A549 (cell line): ENCODE measurements around the gene ANO2. TPM values are rescaled to one million over a fixed set of nuclear protein-coding genes. Genes with fewer than 3 reads are reported as not detected.

Experiments used
- ATAC-seq, 2 experiments: fragments of 200-7000 bp in 1 of 2; fragments of >200 bp in 1 of 2; cut with Nextera tagmentation in 1 of 2; cut with Tn5 transposase in 1 of 2; 3 replicates each; pipeline versions ENCODE4 v1.8.0 to v1.9.1; 2018 to 2020; ENCODE audit warnings: mild to moderate bottlenecking in 1 of 2, moderate library complexity in 1 of 2
- CTCF ChIA-PET: fragments of 300-600 bp; sonication (Branson Sonifier 250); formaldehyde crosslinking; extraction: SDS; loops from one replicate; lab custom pipeline; 2021; ENCODE audit warnings: antibody characterized with exemption, inconsistent platforms; lab: Yijun Ruan, JAX
- POLR2A ChIA-PET: fragments of 350-600 bp; formaldehyde crosslinking; extraction: SDS; loops from one replicate; lab custom pipeline; 2021; ENCODE audit warnings: antibody characterized with exemption, inconsistent platforms; lab: Yijun Ruan, JAX
- DNase-seq, 2 experiments: peaks; one replicate each; pipeline versions ENCODE4 v3.0.0 to v3.0.0-alpha.2; 2011 to 2016; ENCODE audit warnings: low read depth in 1 of 2, low spot score in 1 of 2
- FAIRE-seq: peaks from 2 replicates; lab custom pipeline; 2011; peaks lifted over from hg19 to GRCh38; lab: Jason Lieb, UNC
- H3K27ac ChIP-seq, 2 experiments: fragments of >200 bp; sonication (Bioruptor Twin); formaldehyde crosslinking; 3 replicates each; pipeline ENCODE4 v1.5.1; 2016 to 2017
- H3K4me1 ChIP-seq: fragments of >200 bp; sonication (Bioruptor Twin); formaldehyde crosslinking; 3 replicates; pipeline ENCODE4 v1.6.1; 2016
- H3K4me2 ChIP-seq: fragments of >200 bp; sonication (Bioruptor Twin); formaldehyde crosslinking; 3 replicates; pipeline ENCODE4 v1.6.1; 2016
- H3K4me3 ChIP-seq: fragments of >200 bp; sonication (Bioruptor Twin); formaldehyde crosslinking; 3 replicates; pipeline ENCODE4 v1.5.1; 2016
- H3K9me3 ChIP-seq: fragments of >200 bp; sonication (Bioruptor Twin); formaldehyde crosslinking; 3 replicates; pipeline ENCODE4 v1.6.1; 2016
- CBX8 ChIP-seq: fragments of 200-600 bp; sonication (generic); IDR thresholded peaks from 2 replicates; pipeline ENCODE4 v1.6.1; 2016
- CEBPB ChIP-seq, 2 experiments: fragments of >200 bp in 1 of 2; sonication (Bioruptor Twin) in 1 of 2; formaldehyde crosslinking in 1 of 2; IDR thresholded peaks; 2 replicates each; pipeline ENCODE4 v1.6.1; 2012 to 2016
- CHD4 ChIP-seq: fragments of 200-600 bp; sonication (generic); IDR thresholded peaks from 2 replicates; pipeline ENCODE4 v1.6.1; 2016; ENCODE audit warnings: antibody characterized with exemption, mild to moderate bottlenecking, borderline replicate concordance
- EHF ChIP-seq: fragments of 250-450 bp; sonication (Bioruptor Pico); IDR thresholded peaks from 2 replicates; pipeline ENCODE4 v1.5.0; 2020; ENCODE audit warnings: mild to moderate bottlenecking
- EHMT2 ChIP-seq: fragments of 200-600 bp; sonication (generic); IDR thresholded peaks from 2 replicates; pipeline ENCODE4 v1.6.1; 2016; ENCODE audit warnings: antibody characterized with exemption, low read depth, mild to moderate bottlenecking, moderate library complexity
- GATA3 ChIP-seq: IDR thresholded peaks from 2 replicates; pipeline ENCODE4 v1.6.1; 2012; ENCODE audit warnings: borderline replicate concordance
- HDAC2 ChIP-seq: fragments of 200-600 bp; sonication (generic); IDR thresholded peaks from 2 replicates; pipeline ENCODE4 v1.6.1; 2016
- HEYL ChIP-seq: fragments of 250-450 bp; sonication (Bioruptor Pico); IDR thresholded peaks from 2 replicates; pipeline ENCODE4 v1.8.0; 2021; ENCODE audit warnings: mild to moderate bottlenecking, moderate library complexity
- HOXA7 ChIP-seq: fragments of 250-450 bp; sonication (Bioruptor Pico); IDR thresholded peaks from 2 replicates; pipeline ENCODE4 v1.5.0; 2020; ENCODE audit warnings: mild to moderate bottlenecking, moderate library complexity
- HOXB13 ChIP-seq: fragments of 250-450 bp; sonication (Bioruptor Pico); IDR thresholded peaks from 2 replicates; pipeline ENCODE4 v1.5.0; 2020; ENCODE audit warnings: low read depth, mild to moderate bottlenecking, moderate library complexity
- KDM1A ChIP-seq: fragments of 200-600 bp; sonication (generic); IDR thresholded peaks from 2 replicates; pipeline ENCODE4 v1.6.1; 2016; ENCODE audit warnings: low read depth, mild to moderate bottlenecking
- KDM5A ChIP-seq: fragments of 200-600 bp; sonication (generic); IDR thresholded peaks from 2 replicates; pipeline ENCODE4 v1.6.1; 2016; ENCODE audit warnings: antibody characterized with exemption, mild to moderate bottlenecking
- MAFK ChIP-seq: fragments of 450-650 bp; IDR thresholded peaks from 2 replicates; pipeline ENCODE4 v1.6.1; 2014; ENCODE audit not compliant: partially characterized antibody
- NR3C1 ChIP-seq: fragments of >200 bp; sonication (Bioruptor Twin); formaldehyde crosslinking; IDR thresholded peaks from 3 replicates; pipeline ENCODE4 v1.6.1; 2017
- PHF8 ChIP-seq: fragments of 200-600 bp; sonication (generic); IDR thresholded peaks from 2 replicates; pipeline ENCODE4 v1.6.1; 2016; ENCODE audit warnings: low read depth, mild to moderate bottlenecking, antibody characterized with exemption, moderate library complexity, borderline replicate concordance
- RFX5 ChIP-seq: fragments of 450-650 bp; IDR thresholded peaks from 2 replicates; pipeline ENCODE4 v1.7.1; 2014; ENCODE audit warnings: antibody characterized with exemption, mild to moderate bottlenecking, moderate library complexity
- RNF2 ChIP-seq: fragments of 200-600 bp; sonication (generic); IDR thresholded peaks from 2 replicates; pipeline ENCODE4 v1.6.1; 2016; ENCODE audit warnings: low read depth, mild to moderate bottlenecking, antibody characterized with exemption, moderate library complexity, borderline replicate concordance
- SMC3 ChIP-seq: fragments of >200 bp; sonication (Bioruptor Twin); formaldehyde crosslinking; IDR thresholded peaks from 3 replicates; pipeline ENCODE4 v1.6.1; 2018; ENCODE audit warnings: inconsistent platforms
- TP53 ChIP-seq: fragments of 250-450 bp; sonication (Bioruptor Pico); IDR thresholded peaks from 2 replicates; pipeline ENCODE4 v1.5.0; 2021; ENCODE audit warnings: mild to moderate bottlenecking, moderate library complexity
- WGBS: methylation state at CpG from one replicate; pipeline ENCODE4 v1.1.6; 2017; ENCODE audit errors: missing lambda C conversion rate; 5-methylcytosine and 5-hydroxymethylcytosine counted together
- polyA plus RNA-seq, 4 experiments: library from polyadenylated mRNA; depleted of rRNA in 3 of 4; stranded (reverse); fragments of >200 nt; fragmentation: RNase III in 1 of 4; extraction: RNeasy Plus Mini Kit Qiagen cat#74134 plus additional on column Dnase treatment in 1 of 4; gene quantifications; 2 replicates in 3 of 4; 3 replicates in 1 of 4; pipeline ENCODE4 v1.2.3, GENCODE V29; 2011 to 2017
- TF ChIP-seq, protein P1 (sequence below): fragments of >200 bp; sonication (Bioruptor Twin); formaldehyde crosslinking; IDR thresholded peaks from 2 replicates; pipeline ENCODE4 v1.6.1; 2016
- TF ChIP-seq, protein P2 (sequence below): fragments of >200 bp; sonication (Bioruptor Twin); formaldehyde crosslinking; IDR thresholded peaks from 3 replicates; pipeline ENCODE4 v1.6.1; 2016
- TF ChIP-seq, protein P3 (sequence below): fragments of 450-650 bp; IDR thresholded peaks from 2 replicates; pipeline ENCODE4 v1.6.1; 2014; ENCODE audit warnings: antibody characterized with exemption
- TF ChIP-seq, protein P4 (sequence below): fragments of 250-450 bp; sonication (Bioruptor Pico); IDR thresholded peaks from 2 replicates; pipeline ENCODE4 v1.5.0; 2021; ENCODE audit warnings: mild to moderate bottlenecking, moderate library complexity, borderline replicate concordance
- TF ChIP-seq, protein P5 (sequence below): IDR thresholded peaks from 2 replicates; pipeline ENCODE4 v1.6.1; 2012
- TF ChIP-seq, protein P6 (sequence below): IDR thresholded peaks from 2 replicates; pipeline ENCODE4 v1.6.1; 2012
- TF ChIP-seq, protein P7 (sequence below): fragments of 250-450 bp; sonication (Bioruptor Pico); IDR thresholded peaks from 2 replicates; pipeline ENCODE4 v1.5.0; 2020; ENCODE audit warnings: low read depth, mild to moderate bottlenecking, moderate library complexity

ANO2 gene
- polyA plus RNA-seq, 2 of the 4 experiments (the other 2 are of a cell fraction): not detected

DNA sequence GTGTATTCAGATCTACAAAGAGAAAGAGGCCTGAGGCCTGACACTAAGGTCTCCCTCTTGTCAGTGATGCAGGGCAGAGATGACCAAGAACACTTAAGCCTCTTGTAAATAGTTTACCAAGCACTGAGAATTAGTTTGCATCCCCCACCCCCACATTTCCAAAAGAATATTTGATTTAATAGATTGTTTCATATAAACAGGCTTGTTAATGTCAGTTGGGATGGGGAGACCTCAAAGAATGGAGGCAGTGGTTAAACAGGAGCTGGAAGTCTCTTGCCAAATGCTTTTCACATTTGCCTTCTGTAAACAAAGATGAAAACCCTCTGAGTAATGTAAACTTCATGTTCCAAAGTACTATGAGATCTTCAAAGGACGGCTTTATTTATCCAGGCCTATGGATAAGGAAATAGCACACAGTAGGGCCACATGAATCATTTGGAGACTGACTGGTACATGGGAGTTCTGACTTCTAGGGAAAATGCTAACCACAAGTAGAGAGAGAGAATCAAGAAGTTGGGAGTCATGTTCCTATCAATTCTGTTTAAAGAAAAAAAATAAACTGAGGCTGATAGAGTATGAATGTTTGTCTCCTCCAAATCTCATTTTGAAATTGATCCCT lies 234.7 kb downstream of the ANO2 start (continued):
- no peak for TF ChIP-seq CEBPB (IDR thresholded peaks at IDR 0.05)
- TF ChIP-seq, protein P1, sequence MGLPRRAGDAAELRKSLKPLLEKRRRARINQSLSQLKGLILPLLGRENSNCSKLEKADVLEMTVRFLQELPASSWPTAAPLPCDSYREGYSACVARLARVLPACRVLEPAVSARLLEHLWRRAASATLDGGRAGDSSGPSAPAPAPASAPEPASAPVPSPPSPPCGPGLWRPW: no peak

DNA sequence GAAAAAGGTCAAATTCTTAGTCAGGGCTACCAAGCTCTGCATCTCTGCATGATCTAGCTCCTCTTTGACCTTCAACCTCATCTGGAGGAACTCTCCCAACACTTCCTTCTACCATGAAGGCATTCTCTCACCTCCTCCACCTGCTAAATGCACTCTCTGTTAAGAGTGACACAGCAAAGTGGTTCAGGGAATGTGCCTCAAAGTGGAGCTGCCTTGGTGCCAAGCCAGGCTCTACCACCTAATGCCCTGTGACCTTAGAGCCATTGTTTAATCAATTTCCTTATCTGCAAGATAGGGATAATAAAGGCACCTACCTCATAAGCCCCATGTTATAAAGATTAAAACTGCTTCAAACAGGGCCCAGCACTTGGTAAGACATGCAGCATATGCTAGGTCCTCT lies 236.7 kb downstream of the ANO2 start:
- Histone ChIP-seq H3K4me1 (no peaks in the 10 kb centered on the region), H3K9me3 (no peaks in the 10 kb centered on the region), H3K4me3 (no peak overlapping the region), H3K27ac (no peak overlapping the region), H3K4me2 (no peak overlapping the region)
- TF ChIP-seq SMC3 (no peak), TP53 (CRISPR knock-in tag) (no peak), CHD4 (no peak), EHMT2 (no peak), MAFK (no peak), EHF (no peak), GATA3 (no peak), HOXA7 (CRISPR knock-in tag) (no peak), RNF2 (no peak), HDAC2 (no peak), CBX8 (no peak), KDM5A (no peak)
- TF ChIP-seq, protein P2, sequence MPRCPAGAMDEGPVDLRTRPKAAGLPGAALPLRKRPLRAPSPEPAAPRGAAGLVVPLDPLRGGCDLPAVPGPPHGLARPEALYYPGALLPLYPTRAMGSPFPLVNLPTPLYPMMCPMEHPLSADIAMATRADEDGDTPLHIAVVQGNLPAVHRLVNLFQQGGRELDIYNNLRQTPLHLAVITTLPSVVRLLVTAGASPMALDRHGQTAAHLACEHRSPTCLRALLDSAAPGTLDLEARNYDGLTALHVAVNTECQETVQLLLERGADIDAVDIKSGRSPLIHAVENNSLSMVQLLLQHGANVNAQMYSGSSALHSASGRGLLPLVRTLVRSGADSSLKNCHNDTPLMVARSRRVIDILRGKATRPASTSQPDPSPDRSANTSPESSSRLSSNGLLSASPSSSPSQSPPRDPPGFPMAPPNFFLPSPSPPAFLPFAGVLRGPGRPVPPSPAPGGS: no peak
- TF ChIP-seq, protein P3, sequence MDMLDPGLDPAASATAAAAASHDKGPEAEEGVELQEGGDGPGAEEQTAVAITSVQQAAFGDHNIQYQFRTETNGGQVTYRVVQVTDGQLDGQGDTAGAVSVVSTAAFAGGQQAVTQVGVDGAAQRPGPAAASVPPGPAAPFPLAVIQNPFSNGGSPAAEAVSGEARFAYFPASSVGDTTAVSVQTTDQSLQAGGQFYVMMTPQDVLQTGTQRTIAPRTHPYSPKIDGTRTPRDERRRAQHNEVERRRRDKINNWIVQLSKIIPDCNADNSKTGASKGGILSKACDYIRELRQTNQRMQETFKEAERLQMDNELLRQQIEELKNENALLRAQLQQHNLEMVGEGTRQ: no peak
- TF ChIP-seq, protein P4, sequence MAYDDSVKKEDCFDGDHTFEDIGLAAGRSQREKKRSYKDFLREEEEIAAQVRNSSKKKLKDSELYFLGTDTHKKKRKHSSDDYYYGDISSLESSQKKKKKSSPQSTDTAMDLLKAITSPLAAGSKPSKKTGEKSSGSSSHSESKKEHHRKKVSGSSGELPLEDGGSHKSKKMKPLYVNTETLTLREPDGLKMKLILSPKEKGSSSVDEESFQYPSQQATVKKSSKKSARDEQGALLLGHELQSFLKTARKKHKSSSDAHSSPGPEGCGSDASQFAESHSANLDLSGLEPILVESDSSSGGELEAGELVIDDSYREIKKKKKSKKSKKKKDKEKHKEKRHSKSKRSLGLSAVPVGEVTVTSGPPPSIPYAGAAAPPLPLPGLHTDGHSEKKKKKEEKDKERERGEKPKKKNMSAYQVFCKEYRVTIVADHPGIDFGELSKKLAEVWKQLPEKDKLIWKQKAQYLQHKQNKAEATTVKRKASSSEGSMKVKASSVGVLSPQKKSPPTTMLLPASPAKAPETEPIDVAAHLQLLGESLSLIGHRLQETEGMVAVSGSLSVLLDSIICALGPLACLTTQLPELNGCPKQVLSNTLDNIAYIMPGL: no peak
- TF ChIP-seq, protein P5, sequence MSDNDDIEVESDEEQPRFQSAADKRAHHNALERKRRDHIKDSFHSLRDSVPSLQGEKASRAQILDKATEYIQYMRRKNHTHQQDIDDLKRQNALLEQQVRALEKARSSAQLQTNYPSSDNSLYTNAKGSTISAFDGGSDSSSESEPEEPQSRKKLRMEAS: no peak
- TF ChIP-seq, protein P6, sequence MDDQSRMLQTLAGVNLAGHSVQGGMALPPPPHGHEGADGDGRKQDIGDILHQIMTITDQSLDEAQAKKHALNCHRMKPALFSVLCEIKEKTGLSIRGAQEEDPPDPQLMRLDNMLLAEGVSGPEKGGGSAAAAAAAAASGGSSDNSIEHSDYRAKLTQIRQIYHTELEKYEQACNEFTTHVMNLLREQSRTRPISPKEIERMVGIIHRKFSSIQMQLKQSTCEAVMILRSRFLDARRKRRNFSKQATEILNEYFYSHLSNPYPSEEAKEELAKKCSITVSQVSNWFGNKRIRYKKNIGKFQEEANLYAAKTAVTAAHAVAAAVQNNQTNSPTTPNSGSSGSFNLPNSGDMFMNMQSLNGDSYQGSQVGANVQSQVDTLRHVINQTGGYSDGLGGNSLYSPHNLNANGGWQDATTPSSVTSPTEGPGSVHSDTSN: no peak
- TF ChIP-seq, protein P7, sequence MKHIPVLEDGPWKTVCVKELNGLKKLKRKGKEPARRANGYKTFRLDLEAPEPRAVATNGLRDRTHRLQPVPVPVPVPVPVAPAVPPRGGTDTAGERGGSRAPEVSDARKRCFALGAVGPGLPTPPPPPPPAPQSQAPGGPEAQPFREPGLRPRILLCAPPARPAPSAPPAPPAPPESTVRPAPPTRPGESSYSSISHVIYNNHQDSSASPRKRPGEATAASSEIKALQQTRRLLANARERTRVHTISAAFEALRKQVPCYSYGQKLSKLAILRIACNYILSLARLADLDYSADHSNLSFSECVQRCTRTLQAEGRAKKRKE: no peak
- ChIA-PET POLR2A (no interaction called here), CTCF (interaction anchor here (1.0 kb wide), 1 partner anchor 37 kb away, joined by 3 read pairs; no protein-coding TSS in a partner anchor)
- DNase-seq: no peak
- FAIRE-seq: no peak
- no peak for ATAC-seq

DNA sequence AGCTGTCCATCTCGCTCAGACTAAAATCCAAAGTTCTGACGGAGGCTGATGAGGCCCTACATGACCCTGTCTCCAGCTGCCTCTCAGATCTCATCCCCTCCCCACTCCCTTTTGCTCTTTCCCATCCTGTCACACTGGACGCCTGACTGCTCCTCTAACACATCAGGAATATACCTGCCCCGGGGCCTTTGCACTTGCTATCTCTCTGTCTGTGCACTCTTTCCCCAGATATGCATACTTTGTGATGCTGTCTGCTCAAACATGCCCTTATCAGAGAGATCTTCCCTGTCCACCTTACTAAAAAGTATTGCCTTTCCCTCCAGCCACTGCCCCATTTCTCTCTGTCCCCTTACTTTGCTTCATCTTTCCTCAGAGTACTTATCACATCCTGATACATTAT lies 238.8 kb downstream of the ANO2 start:
- no peak overlapping the region for H3K27ac ChIP-seq
- H3K4me2 ChIP-seq: no peak overlapping the region
- no peak overlapping the region for H3K4me3 ChIP-seq
- ATAC-seq (no peak), FAIRE-seq (no peak), DNase-seq (no peak)
- ChIA-PET POLR2A (no interaction called here), CTCF (interaction anchor here (0.8 kb wide), 1 partner anchor 134 kb away, joined by 3 read pairs; no protein-coding TSS in a partner anchor)
- no peaks in the 10 kb centered on the region for H3K4me1 ChIP-seq
- 7% methylated on average over 4 of the region's 4 CpGs for WGBS
- H3K9me3 ChIP-seq: no peaks in the 10 kb centered on the region
- TF ChIP-seq RFX5: no peak
- no peak for TF ChIP-seq PHF8
- no peak for TF ChIP-seq NR3C1
- no peak for TF ChIP-seq HOXA7 (CRISPR knock-in tag)
- TF ChIP-seq HOXB13 (CRISPR knock-in tag): no peak
- TF ChIP-seq HEYL (CRISPR knock-in tag): no peak
- TF ChIP-seq KDM1A: no peak
